GM21576 (cell line): ENCODE measurements around the gene RERE.

ENCODE experiments used
- ATAC-seq: cut with Tn5 transposase; IDR thresholded peaks from one replicate; pipeline ENCODE4 v1.9.1; 2021; ENCODE audit warnings: mild to moderate bottlenecking, moderate library complexity; ENCODE audit not compliant: unreplicated experiment

RERE gene

DNA sequence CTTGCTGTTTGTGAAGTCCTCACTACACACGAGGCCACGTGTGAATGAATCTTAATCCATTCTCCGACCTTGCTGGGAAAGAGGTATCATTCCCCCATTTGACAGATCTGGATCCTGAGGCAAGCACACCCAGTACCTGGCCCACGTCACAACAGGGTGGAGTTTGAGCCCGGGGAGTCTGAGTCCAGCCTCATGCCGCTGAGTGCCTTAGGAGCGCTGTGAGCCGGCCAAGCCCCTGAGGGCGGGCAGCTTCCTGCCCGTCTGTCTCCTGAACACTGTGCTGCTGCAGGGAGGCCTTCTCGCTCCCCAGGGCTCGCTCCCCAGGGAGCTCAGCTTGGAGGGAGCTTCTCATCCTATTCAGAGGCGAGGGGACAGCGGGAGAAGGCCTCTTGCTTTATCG is 469.8 kb downstream of the RERE start:
- ATAC-seq: no peak

DNA sequence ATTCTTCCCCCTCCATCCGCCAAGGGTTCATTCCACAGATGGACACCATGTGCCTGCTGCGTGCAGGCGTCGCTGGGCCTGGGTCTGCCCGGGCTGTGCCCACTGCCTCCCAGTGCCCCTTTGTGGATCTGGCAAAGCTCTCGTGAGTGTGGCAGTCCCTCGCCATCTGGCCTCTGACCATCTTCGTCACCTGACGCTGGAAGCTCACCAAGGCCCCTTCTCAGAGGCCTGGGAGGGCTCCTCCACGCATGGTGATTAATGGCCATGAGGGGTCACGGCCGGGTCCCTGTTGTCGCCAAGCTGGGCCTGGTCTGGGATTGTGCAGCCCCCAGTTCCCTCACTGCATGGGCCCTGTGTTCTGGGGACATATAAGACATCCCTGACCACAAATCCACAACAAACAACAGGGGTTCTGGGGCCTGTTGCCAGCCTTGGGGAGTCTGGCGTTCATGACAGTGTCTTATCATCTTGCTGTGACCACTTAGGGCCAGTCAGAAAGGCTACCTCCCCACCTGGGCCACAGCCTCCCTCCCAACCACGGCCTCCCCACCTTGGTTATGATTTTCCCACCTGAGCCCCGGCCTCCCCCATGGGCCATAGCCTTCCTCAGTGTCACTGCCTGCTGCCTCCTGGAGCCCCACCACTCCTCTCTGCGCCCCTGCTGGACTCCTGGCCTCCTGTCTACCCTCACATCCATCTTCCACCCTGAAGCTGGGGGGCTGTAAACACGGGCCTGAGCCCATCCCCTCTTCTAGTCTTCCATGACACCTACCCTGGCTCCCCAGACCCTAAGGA is 471.6 kb downstream of the RERE start:
- ATAC-seq: no peak

DNA sequence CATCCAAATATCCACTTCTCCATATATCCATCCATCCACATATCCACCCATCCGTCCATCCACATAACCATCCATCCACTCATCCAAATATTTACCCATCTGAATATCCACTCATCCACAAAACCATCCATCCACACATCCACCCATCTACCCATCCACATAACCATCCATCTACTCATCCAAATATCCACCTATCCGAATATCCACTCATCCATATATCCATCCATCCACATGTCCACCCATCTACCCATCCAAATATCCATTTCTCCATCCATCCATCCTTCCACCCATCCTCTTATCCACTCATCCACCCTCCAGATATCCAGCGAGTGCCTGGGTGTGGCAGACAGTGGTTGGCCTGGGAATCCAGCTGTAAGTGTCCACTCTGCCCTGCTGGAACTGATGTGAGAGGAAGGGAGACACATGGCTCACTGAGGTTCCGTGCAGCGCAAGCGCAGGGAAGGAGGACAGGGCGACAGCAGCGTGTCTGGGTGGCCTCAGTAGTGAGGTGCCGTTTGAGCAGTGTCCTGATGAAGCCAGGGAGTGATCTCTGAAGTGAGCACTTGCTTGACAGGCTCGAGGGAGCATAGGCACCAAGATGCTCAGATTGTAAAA is 472.4 kb downstream of the RERE start:
- ATAC-seq: no peak

DNA sequence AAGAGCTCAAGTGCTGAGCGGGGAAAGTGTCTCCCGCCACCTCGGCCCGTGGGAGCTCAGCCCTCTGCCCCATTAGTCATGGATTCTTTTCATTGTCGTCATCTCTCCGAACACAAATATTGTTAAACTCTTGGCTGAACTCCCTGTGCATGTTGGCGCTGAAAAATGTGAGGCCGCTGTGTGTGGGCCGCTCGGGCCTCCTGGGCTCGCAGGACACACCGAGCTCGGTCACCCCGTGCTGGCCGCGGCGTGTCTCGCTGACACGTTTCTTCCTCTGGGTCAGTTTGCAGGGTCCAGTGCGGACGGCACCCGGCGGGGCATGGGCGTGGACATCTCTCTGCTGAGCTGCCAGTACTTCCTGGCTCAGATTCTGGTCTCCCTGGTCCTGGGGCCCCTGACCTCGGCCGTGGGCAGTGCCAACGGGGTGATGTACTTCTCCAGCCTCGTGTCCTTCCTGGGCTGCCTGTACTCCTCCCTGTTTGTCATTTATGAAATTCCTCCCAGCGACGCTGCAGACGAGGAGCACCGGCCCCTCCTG is 473.9 kb downstream of the RERE start:
- ATAC-seq: no peak

DNA sequence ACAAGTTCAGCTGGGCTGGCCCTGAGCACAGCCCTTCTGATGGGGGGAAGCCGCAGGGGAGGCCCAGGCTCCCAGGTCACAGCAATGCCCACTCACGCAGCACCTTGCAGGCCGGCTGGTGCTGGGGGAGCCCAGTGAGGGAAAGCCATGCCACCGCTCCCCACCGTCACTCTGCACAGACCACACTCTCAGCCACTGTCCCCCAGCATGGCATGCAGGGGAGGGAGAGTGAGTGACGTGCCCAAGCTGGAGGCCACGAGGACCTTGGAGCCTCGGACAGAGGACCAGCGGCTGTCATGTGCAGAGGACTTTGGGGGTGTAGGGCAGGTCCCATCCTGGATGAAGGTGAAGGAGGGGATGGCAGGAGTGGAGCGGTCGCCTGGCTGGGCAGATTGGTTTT is 474.4 kb downstream of the RERE start:
- ATAC-seq: no peak

DNA sequence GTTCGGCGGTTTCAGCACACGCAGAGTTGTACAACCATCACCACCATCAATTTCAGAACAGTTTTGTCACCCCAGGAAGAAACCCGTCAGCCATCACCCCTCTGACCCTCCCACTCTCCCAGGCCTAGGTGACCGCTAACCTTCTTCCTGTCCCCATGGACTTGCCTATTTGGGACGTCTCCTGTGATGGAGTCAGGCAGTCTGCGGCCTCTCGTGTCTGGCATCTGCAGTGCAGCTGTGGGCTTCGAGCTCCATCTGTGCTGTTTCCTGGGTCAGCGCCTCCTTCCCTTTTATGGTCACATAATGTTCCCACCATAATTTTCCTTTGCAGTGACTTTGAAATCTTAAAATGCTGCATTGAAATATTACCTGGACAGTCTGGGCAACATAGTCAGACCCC is 475.1 kb downstream of the RERE start:
- no peak for ATAC-seq

DNA sequence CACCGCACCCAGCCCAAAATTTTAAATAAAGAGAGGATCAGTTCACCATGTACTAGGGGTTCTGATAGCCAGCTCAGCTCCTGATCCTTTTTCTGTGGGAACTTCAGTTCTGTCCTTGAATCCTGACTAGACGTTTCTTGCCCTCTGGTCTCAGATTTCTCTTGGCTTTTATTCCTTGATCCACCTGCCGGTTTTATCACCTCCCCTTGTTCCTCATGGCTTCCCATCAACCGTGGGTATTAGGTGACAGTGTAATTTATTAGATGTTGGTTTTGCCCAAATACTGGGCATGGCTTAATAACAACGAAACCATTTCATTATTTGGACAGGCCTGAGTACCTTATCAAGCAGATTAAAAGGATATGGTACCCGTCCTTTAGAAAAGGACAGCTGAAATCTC is 477.0 kb downstream of the RERE start:
- no peak for ATAC-seq

DNA sequence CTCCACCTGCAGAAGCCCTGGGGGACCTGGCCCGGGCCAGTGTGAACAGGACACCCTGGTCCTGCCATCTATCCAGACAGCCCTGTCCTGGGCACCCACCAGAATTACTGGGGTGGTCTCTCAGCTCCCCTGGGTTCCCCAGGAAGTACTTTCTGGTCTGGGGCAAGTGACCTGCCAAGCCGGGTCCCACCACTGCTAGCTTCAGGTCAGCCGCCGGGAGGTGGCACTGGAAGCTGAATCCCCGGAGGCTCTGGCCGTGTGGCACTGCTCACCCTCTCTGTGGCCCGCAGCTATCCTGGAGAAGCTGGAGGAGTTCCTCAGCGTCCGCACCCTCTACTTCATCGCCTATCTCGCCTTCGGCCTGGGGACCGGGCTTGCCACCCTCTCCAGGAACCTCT is 478.2 kb downstream of the RERE start:
- ATAC-seq: no peak

DNA sequence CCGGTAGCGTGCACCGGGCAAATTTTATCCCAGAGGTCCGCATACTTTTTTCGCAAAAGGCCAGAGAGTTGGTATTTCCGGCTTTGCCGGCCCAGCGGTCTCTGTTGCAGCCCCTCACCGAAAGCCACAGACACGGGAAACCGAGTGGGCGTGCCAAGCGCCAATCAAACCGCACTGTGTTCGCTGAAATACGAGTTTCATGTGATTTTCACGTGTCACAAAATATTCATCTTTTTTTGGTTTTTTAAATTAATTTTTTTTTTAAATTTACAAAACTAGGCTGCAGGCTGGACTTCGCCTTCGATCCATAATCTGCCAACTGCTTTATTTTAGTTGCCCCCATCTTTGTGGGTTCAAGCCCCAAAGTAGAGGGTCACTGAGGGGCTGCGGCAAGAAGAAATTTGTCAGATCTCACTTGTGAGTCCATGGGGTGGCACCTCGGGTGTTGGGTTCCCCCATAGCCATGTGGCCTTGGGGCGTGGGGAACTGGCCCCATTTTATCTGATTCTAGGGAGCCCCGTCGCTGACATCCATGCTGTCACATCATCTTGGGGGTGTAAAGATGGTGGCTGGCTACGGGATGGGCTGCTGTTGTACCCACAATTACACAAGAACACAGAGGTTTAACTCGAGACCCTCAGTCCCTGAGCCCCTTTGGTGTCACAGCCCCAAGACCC is 478.8 kb downstream of the RERE start:
- no peak for ATAC-seq

DNA sequence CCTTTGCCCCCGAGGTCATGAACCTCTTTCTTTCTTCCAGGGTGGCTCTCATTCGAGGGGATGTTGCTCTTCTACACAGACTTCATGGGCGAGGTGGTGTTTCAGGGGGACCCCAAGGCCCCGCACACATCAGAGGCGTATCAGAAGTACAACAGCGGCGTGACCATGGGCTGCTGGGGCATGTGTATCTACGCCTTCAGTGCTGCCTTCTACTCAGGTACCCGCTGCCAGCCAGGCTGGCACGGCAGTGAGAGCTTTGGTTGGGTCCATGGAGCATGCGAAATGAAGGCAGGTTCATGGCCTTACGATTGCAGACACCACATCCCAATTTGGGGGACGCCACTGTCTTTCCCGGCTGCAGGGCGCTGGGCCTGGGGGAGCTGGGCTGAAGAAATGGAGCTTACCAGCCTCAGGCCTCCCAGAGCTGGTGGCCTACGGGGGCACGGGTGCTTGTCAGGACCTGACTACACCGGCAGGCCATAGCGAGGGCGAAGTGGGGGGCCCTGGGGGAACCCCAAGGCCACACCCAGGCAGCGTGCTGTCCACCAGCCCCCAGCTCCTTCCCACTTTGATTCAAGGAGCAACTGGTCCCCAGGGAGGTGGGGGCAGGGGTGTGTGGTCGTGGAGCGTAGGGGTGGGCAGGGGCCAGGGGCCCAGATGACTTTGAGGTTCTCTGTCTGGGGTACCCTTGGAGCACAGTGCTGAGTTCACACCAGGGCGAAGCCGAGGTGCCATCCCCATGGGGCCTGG is 479.5 kb downstream of the RERE start:
- ATAC-seq: no peak

DNA sequence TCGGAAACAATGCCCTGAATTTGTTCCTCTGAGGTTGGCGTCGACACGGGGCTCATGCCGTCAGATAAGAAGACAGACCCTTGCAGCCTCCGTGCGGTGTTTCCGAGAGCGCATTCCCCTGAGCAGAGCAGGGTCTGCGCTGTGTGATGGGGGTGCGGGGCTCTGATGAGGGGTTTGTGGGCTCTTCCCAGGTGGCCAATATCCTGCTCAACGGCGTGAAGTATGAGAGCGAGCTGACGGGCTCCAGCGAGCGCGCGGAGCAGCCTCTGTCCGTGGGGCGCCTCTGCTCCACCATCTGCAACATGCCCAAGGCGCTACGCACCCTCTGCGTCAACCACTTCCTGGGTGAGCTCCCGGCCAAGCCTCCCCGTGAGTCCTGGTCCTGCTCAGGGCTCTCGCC is 482.2 kb downstream of the RERE start:
- no peak for ATAC-seq

DNA sequence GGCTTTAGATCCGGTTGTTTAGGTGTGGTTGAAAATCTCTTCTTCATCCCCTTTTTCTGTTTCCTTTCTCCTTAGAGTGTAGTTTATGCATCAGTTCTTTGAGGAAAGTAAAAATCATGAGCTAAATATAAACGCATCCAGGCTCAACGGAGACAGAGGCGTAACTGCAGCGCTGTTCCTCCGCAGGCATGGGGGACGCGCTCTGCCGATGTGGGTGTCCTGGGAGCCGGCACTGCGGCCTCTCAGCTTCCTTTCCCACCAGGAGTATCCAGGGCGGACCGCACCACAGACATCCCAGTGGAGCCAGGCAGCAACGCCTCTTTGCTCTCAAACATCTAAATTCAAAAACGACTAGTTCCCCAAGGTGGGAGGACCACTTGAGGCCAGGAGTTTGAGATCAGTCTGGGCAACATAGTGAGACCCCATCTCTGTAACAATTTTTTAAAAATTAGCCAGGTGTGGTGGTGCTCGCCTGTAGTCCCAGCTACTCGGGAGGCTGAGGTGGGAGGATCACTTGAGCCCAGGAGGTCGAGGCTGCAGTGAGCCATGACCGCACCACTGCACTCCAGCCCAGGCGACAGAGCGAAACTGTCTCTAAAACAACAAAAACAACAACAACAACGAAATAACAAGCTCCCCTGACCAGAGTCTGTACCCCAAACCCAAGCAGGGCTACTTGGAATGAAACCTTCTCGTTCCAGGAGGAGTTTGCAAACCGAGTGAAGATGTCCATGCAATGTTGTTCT is 483.2 kb downstream of the RERE start:
- no peak for ATAC-seq

DNA sequence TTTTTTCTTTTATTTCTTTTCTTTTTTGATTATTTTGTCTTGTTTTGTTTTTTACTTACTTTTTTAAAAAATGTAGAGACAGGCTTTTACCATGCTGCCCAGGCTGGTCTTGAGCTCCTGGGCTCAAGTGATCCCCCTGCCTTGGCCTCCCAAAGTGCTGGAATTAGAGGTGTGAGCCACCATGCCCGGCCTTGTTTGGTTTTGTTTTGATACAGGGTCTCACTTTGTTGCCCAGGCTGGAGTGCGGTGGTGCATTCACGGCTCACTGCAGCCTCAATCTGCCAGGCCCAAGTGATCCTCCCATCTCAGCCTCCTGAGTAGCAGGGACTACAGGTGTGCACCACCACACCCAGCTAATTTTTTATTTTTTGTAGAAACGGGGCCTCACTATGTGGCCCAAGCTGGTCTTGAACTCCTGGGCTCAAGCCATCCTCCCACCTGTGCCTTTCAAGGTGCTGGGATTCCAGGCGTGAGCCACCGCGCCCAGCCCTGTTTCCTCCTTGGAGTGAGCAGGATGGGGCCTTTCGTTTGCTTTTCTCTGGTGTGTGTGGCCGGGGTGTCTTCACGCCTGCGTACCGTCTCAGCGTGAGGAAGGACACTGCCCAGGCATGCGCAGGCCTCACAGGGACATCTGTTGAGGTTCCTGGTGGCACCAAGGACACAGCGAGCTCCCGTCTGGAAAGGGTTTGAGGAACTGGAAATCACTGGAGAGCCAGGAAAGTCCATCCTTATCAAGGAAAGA is 484.0 kb downstream of the RERE start:
- ATAC-seq: no peak

DNA sequence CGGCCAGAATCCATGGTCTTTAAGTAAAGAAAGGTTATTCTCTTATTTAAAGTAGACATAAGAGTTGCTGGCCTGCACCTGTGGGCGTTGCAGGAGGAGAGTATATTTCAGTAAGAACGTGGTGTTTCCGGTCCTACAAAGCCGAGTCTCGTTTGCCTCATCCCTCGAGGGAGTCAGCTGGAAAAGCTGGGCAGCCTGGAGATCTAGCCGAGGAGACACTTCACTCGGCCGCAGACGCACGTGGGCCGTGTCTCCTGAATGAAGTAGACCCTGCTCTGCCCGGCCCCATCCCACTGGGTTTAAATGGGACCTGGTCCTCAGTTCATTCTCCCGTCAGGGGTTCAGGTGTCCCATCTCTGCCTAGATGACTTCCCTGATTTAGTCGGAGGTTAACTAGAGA is 484.6 kb downstream of the RERE start:
- ATAC-seq: no peak

DNA sequence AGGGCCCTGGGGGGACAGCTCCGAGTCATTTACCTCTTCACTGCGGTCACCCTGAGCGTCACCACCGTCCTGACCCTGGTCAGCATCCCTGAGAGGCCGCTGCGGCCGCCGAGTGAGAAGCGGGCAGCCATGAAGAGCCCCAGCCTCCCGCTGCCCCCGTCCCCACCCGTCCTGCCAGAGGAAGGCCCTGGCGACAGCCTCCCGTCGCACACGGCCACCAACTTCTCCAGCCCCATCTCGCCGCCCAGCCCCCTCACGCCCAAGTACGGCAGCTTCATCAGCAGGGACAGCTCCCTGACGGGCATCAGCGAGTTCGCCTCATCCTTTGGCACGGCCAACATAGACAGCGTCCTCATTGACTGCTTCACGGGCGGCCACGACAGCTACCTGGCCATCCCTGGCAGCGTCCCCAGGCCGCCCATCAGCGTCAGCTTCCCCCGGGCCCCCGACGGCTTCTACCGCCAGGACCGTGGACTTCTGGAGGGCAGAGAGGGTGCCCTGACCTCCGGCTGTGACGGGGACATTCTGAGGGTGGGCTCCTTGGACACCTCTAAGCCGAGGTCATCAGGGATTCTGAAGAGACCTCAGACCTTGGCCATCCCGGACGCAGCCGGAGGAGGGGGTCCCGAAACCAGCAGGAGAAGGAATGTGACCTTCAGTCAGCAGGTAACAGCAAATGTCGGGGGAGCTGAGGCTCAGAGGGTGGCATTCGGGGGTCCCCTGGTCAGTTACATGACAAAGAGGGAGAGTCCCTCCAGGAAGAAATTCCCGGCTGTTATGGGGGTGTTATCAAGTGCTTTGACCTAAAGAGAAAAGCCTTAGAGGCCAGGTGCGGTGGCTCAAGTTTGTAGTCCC is 486.9 kb downstream of the RERE start:
- no peak for ATAC-seq

DNA sequence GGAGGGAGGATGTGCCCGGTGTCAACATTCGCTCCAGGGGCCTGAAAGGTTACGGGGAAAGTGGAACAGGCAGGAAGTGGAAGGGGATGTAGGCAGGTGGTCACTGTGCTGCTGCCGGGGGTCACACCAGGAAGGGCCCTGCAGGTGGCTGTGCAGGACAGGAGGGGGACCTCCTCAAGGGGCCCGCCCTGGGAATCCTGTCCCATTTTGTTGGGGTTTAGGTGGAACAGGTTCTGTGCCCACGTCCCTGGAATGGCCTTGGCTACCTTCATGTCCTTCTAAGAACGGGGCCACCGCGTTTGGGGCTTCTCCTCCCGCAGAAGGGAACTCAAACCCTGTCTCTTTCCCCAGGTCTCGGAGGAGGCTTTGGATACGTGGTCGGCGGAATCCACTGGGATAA is 487.6 kb downstream of the RERE start:
- ATAC-seq: no peak

DNA sequence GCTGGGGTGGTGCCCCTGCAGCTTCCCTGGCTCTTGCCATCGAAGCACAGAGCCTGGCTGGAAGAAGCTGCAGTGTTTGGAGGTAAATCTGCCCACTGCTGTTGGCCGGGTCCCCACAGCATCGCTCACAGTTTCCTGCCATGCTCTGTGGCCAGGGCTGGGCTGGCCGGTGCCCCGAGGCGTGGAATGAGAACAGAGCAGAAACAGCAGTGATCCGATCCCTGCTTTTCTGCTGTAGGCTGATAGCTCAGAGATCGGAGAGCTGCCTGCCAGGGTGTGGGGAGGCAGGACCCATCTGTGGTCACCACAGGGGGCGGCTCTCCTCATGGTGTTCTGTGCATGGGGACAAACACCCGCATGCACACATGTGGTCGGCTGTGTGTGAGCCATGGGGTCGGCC is 488.0 kb downstream of the RERE start:
- no peak for ATAC-seq

DNA sequence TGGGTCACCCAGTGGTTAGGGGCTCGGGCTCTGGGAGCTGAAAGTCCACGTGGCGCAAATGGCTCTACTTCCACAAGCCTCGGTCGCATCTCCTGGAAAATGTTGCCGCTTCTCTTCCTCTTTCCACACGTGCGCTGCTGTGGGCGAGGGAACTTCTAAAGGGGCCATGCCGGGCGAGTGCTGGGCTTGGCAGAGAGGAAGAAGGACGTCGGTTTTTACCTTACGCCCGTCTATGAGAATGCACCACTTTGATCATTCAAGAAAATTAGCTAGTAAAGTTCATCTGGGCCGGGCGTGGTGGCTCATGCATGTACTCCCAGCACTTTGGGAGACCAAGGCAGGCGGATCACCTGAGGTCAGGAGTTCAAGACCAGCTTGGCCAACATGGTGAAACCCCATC is 489.2 kb downstream of the RERE start:
- no peak for ATAC-seq

DNA sequence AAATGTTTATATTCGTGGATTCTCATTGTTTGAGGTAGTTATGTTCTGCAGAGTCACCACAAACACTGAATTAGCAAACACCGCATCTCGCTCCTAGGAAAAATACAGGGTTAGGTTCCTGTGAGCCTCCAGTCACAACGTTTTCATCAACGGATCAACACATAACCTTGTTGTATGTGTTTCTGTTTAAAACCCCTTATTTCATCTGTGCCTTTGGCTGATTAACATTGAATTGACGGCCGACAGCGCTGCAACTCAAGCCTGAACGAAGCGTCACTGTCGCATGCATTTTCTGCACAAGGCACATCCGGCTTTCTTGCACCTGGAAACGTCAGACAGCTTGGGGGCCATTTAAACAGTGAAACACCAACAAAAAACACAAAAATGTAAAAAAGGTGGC is 491.2 kb downstream of the RERE start:
- no peak for ATAC-seq
